HepG2 (cell line): Measurements from ENCODE around the gene MEDAG. TPM values are rescaled to one million over a fixed set of nuclear protein-coding genes. Genes with fewer than 3 reads are reported as not detected.

Source experiments
- ATAC-seq: fragments of 200-7000 bp; cut with Tn5 transposase; 3 replicates; pipeline ENCODE4 v1.9.1; 2020; ENCODE audit warnings: mild to moderate bottlenecking, moderate library complexity
- BruUV-seq: library from RNA; stranded (reverse); fragments of 400-500 nt; replicated peaks from 2 replicates; lab custom pipeline; 2021; lab: Mats Ljungman, UMichigan
- CTCF ChIA-PET: fragments of 300-600 bp; formaldehyde crosslinking; extraction: SDS; loops from one replicate; lab custom pipeline; 2021; ENCODE audit warnings: low total read pairs, inconsistent platforms, low intra/inter-chr PET ratio; lab: Yijun Ruan, JAX
- POLR2A ChIA-PET: fragments of 350-600 bp; sonication (Branson Sonifier 250); formaldehyde crosslinking; loops from one replicate; lab custom pipeline; 2020; ENCODE audit warnings: antibody characterized with exemption, inconsistent platforms; lab: Yijun Ruan, JAX
- DNase-seq: peaks from one replicate; pipeline ENCODE4 v3.0.0-alpha.2; 2015; ENCODE audit warnings: low spot score
- FAIRE-seq: peaks from 3 replicates; lab custom pipeline; 2011; peaks lifted over from hg19 to GRCh38; lab: Jason Lieb, UNC
- H2AFZ ChIP-seq: one replicate; pipeline ENCODE4 v1.6.1; 2011; ENCODE audit warnings: low read length, inconsistent platforms
- H3K27ac ChIP-seq: fragments of 300-600 bp; 3 replicates; pipeline ENCODE4 v1.8.0; 2011; ENCODE audit warnings: mixed run types, mild to moderate bottlenecking, mixed read lengths, low read length, inconsistent platforms; ENCODE audit not compliant: insufficient read depth; ENCODE audit errors: extremely low read length
- H3K27me3 ChIP-seq, 2 experiments: fragments of 200-600 bp in 1 of 2; 2 replicates in 1 of 2; 3 replicates in 1 of 2; pipeline versions ENCODE4 v1.6.0 to v1.8.0; 2011; ENCODE audit warnings: low read length in 2 of 2, mild to moderate bottlenecking in 2 of 2, moderate library complexity in 2 of 2, inconsistent platforms in 1 of 2; ENCODE audit not compliant: insufficient read depth in 2 of 2, control insufficient read depth in 1 of 2
- H3K36me3 ChIP-seq, 2 experiments: fragments of 200-600 bp in 1 of 2; replicated peaks in 1 of 2; 2 replicates in 1 of 2; 3 replicates in 1 of 2; pipeline versions ENCODE4 v1.5.1 to v1.8.0; 2011; ENCODE audit warnings: low read length in 2 of 2, inconsistent platforms in 1 of 2; ENCODE audit not compliant: insufficient read depth in 2 of 2, control insufficient read depth in 1 of 2
- H3K4me1 ChIP-seq: 2 replicates; pipeline ENCODE4 v1.5.1; 2012; ENCODE audit warnings: low read length, inconsistent platforms; ENCODE audit not compliant: insufficient read depth
- H3K4me2 ChIP-seq: 2 replicates; pipeline ENCODE4 v1.6.0; 2011; ENCODE audit warnings: low read depth, low read length, inconsistent platforms
- H3K4me3 ChIP-seq, 3 experiments: fragments of 200-600 bp in 1 of 3; sonication (generic), shearing (Covaris generic) in 1 of 3; replicated peaks in 1 of 3; 2 replicates each; pipeline ENCODE4 v1.5.1; 2011 to 2016; ENCODE audit warnings: low read length in 3 of 3, inconsistent platforms in 2 of 3, low read depth in 2 of 3, mild to moderate bottlenecking in 2 of 3, control low read depth in 1 of 3, mixed read lengths in 1 of 3; ENCODE audit not compliant: insufficient read depth in 1 of 3
- H3K79me2 ChIP-seq: one replicate; pipeline ENCODE4 v1.6.1; 2011; ENCODE audit warnings: low read length, inconsistent platforms; ENCODE audit not compliant: insufficient read depth
- H3K9ac ChIP-seq: 2 replicates; pipeline ENCODE4 v1.6.0; 2011; ENCODE audit warnings: mild to moderate bottlenecking, low read depth, low read length, inconsistent platforms; ENCODE audit not compliant: insufficient read depth
- H3K9me3 ChIP-seq: 2 replicates; pipeline ENCODE4 v1.5.1; 2012; ENCODE audit warnings: mild to moderate bottlenecking, low read length
- H4K20me1 ChIP-seq: 2 replicates; pipeline ENCODE4 v1.6.0; 2011; ENCODE audit warnings: inconsistent platforms, mild to moderate bottlenecking, low read length, moderate library complexity; ENCODE audit not compliant: insufficient read depth
- ATF7-NPFF ChIP-seq: sonication (generic); formaldehyde crosslinking; IDR thresholded peaks from 2 replicates; pipeline ENCODE4 v1.8.1; 2023; ENCODE audit warnings: mild to moderate bottlenecking, low read depth, missing genetic modification reagents, moderate library complexity
- CBFB ChIP-seq: sonication (generic); formaldehyde crosslinking; IDR thresholded peaks from 2 replicates; pipeline ENCODE4 v1.4.0; 2020; ENCODE audit warnings: missing genetic modification reagents
- ELF3 ChIP-seq: IDR thresholded peaks from 2 replicates; pipeline ENCODE4 v1.6.1; 2016; ENCODE audit warnings: missing genetic modification reagents, missing compliant biosample characterization
- EP300 ChIP-seq, 3 experiments: sonication (generic) in 1 of 3; formaldehyde crosslinking in 1 of 3; IDR thresholded peaks; 2 replicates each; pipeline versions ENCODE4 v1.5.1 to v1.6.1; 2011 to 2020; ENCODE audit warnings: low read depth in 2 of 3, low read length in 2 of 3, borderline replicate concordance in 1 of 3, improper control_type of control experiment in 1 of 3, mild to moderate bottlenecking in 1 of 3, missing genetic modification reagents in 1 of 3, moderate library complexity in 1 of 3
- ETV5 ChIP-seq: IDR thresholded peaks from 2 replicates; pipeline ENCODE4 v1.6.1; 2018; ENCODE audit warnings: missing biosample characterization, missing genetic modification reagents, inconsistent platforms, borderline replicate concordance
- FOSL2 ChIP-seq: sonication (generic); formaldehyde crosslinking; IDR thresholded peaks from 2 replicates; pipeline ENCODE4 v1.4.0; 2020; ENCODE audit warnings: missing genetic modification reagents
- FOXP1 ChIP-seq, 2 experiments: fragments of 450-650 bp in 1 of 2; IDR thresholded peaks; 2 replicates each; pipeline ENCODE4 v1.6.1; 2017 to 2018; ENCODE audit warnings: antibody characterized with exemption in 1 of 2
- GABPA ChIP-seq, 2 experiments: IDR thresholded peaks; 2 replicates each; pipeline ENCODE4 v1.6.1; 2011 to 2016; ENCODE audit warnings: low read depth in 2 of 2, low read length in 1 of 2, missing biosample characterization in 1 of 2, missing genetic modification characterization in 1 of 2
- HNF4A ChIP-seq: sonication (generic); formaldehyde crosslinking; IDR thresholded peaks from 2 replicates; pipeline ENCODE4 v1.4.0; 2020; ENCODE audit warnings: missing genetic modification reagents
- KLF16 ChIP-seq, 2 experiments: sonication (generic) in 1 of 2; formaldehyde crosslinking in 1 of 2; IDR thresholded peaks; 2 replicates each; pipeline versions ENCODE4 v1.6.1 to v1.8.0; 2016 to 2023; ENCODE audit warnings: missing genetic modification reagents in 2 of 2, missing compliant biosample characterization in 1 of 2
- MED1 ChIP-seq: sonication (generic); formaldehyde crosslinking; IDR thresholded peaks from 2 replicates; pipeline ENCODE4 v1.4.0; 2020; ENCODE audit warnings: missing genetic modification reagents
- PLRG1 ChIP-seq: fragments of 450-650 bp; conservative IDR thresholded peaks from 2 replicates; pipeline ENCODE4 v1.6.1; 2016
- RARA ChIP-seq: IDR thresholded peaks from 2 replicates; pipeline ENCODE4 v1.6.1; 2016; ENCODE audit warnings: missing genetic modification reagents, missing compliant biosample characterization
- RBM39 ChIP-seq: fragments of 200-400 bp; formaldehyde crosslinking; IDR thresholded peaks from one replicate; pipeline ENCODE4 v1.6.1; 2018; ENCODE audit warnings: antibody characterized with exemption, mild to moderate bottlenecking, low read depth, low read length; ENCODE audit not compliant: poor library complexity, severe bottlenecking
- RXRB ChIP-seq: IDR thresholded peaks from 2 replicates; pipeline ENCODE4 v1.6.1; 2016; ENCODE audit warnings: borderline replicate concordance, missing genetic modification reagents, missing compliant biosample characterization
- SALL1 ChIP-seq: sonication (generic); formaldehyde crosslinking; IDR thresholded peaks from 2 replicates; pipeline ENCODE4 v1.8.0; 2022; ENCODE audit warnings: mild to moderate bottlenecking, missing genetic modification reagents
- SAP130 ChIP-seq: IDR thresholded peaks from 2 replicates; pipeline ENCODE4 v1.6.1; 2016; ENCODE audit warnings: low read depth
- SNAI1 ChIP-seq: sonication (generic); formaldehyde crosslinking; IDR thresholded peaks from 2 replicates; pipeline ENCODE4 v1.5.0; 2020; ENCODE audit warnings: mild to moderate bottlenecking, missing genetic modification reagents, borderline replicate concordance
- SYNCRIP ChIP-seq: fragments of 200-400 bp; formaldehyde crosslinking; IDR thresholded peaks from 2 replicates; pipeline ENCODE4 v1.6.1; 2018; ENCODE audit warnings: mild to moderate bottlenecking, low read depth, low read length; ENCODE audit not compliant: insufficient read depth
- TARDBP ChIP-seq: sonication (generic); formaldehyde crosslinking; IDR thresholded peaks from 2 replicates; pipeline ENCODE4 v1.8.0; 2022; ENCODE audit warnings: mild to moderate bottlenecking, missing genetic modification reagents
- ZBTB3 ChIP-seq: sonication (generic); formaldehyde crosslinking; IDR thresholded peaks from 2 replicates; pipeline ENCODE4 v1.4.0; 2020; ENCODE audit warnings: low read depth, mild to moderate bottlenecking, moderate library complexity, missing genetic modification reagents, borderline replicate concordance
- ZFP37 ChIP-seq: sonication (generic); formaldehyde crosslinking; IDR thresholded peaks from 2 replicates; pipeline ENCODE4 v1.4.0; 2020; ENCODE audit warnings: missing genetic modification reagents, borderline replicate concordance
- ZKSCAN5 ChIP-seq: sonication (generic); formaldehyde crosslinking; IDR thresholded peaks from 2 replicates; pipeline ENCODE4 v1.5.1; 2020; ENCODE audit warnings: mild to moderate bottlenecking, missing genetic modification reagents
- ZMAT3 ChIP-seq: sonication (generic); formaldehyde crosslinking; conservative IDR thresholded peaks from 2 replicates; pipeline ENCODE4 v1.7.0; 2021; ENCODE audit warnings: missing genetic modification reagents
- ZNF101 ChIP-seq: sonication (generic); formaldehyde crosslinking; IDR thresholded peaks from 2 replicates; pipeline ENCODE4 v1.4.0; 2020; ENCODE audit warnings: mild to moderate bottlenecking, low read depth, missing genetic modification reagents, borderline replicate concordance
- ZNF556 ChIP-seq: sonication (generic); formaldehyde crosslinking; IDR thresholded peaks from 2 replicates; pipeline ENCODE4 v1.4.0; 2020; ENCODE audit warnings: mild to moderate bottlenecking, missing genetic modification reagents, borderline replicate concordance
- ZNF776 ChIP-seq: sonication (generic); formaldehyde crosslinking; IDR thresholded peaks from 2 replicates; pipeline ENCODE4 v1.4.0; 2020; ENCODE audit warnings: mild to moderate bottlenecking, missing genetic modification reagents
- WGBS: methylation state at CpG from one replicate; pipeline ENCODE4 v1.1.6; 2017; ENCODE audit warnings: low lambda C conversion rate; 5-methylcytosine and 5-hydroxymethylcytosine counted together
- in situ Hi-C: cut with HindIII; loops from 2 replicates; pipeline ENCODE4 v1.10.0; 2017; ENCODE audit warnings: low pct_unique_long_range_greater_than_20kb; ENCODE audit not compliant: extremely low pct_ligation_motif_present
- intact Hi-C: fragments of 100-400 bp; cut with micrococcal nuclease; formaldehyde crosslinking; loops from one replicate; pipeline ENCODE4 v1.10.0; 2022; ENCODE audit not compliant: unreplicated experiment
- polyA plus RNA-seq, 8 experiments: library from polyadenylated mRNA; depleted of rRNA in 3 of 8; stranded (reverse) in 7 of 8; unstranded in 1 of 8; fragments of >200 nt; fragmentation: Illumina TruSeq in 4 of 8; extraction: Trizol in 4 of 8; gene quantifications; 2 replicates each; pipeline versions ENCODE4 v1.2.1 to v1.2.3, GENCODE V29; 2011 to 2016; ENCODE audit warnings: low read depth in 4 of 8, missing spikeins in 1 of 8, mixed read lengths in 1 of 8; ENCODE audit not compliant: insufficient read depth in 1 of 8
- total RNA-seq, 5 experiments: library from RNA; depleted of rRNA; stranded (reverse); fragments of >200 nt; fragmentation: Illumina TruSeq; extraction: Trizol; gene quantifications; 2 replicates each; pipeline ENCODE4 v1.2.3, GENCODE V29; 2016; ENCODE audit warnings: low read depth in 1 of 5

MEDAG gene
- total and polyA plus RNA-seq, 2 of the 13 experiments (the other 11 are each of a cell fraction or from before 2014, with no cell fraction given): not detected

DNA sequence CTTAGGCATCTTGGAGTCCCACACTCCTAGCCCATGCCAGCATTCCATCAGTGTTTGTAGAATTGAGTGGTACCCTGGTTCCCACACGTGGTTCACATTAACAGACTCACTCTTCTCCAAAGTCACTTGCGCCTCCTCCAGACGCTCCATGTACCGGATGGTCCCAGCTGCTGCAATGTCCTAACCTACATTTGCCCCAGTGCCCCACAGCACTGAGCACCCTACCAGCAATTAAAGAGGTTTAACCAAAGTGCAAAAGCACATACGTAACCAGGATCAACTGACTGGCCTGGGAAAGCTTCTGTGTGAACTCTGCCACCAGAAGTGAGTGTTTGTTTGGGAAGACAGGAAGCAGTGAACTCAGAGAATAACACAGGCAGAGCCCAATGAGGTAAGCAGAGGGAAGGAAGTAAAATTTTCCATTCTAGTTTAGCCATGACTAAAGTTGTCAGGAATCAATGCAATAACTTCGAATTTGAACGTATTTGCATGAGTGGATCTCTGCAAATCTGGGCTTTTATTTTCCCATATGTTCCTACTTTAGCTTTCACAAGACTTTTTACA, 7.3 kb upstream of the MEDAG start:
- H2AFZ ChIP-seq: peak overlapping the region; percentile 25
- ATAC-seq (peak; percentile 96), DNase-seq (peak; percentile 72), FAIRE-seq (peak; percentile 39)
- H3K9me3 ChIP-seq: no peaks in the 10 kb centered on the region
- ChIA-PET CTCF (no interaction called here), POLR2A (no interaction called here)
- H3K4me2 ChIP-seq: peak overlapping the region; percentile 51
- in situ Hi-C loops: no loop called here
- H4K20me1 ChIP-seq: no peaks in the 10 kb centered on the region
- no peaks in the 10 kb centered on the region for H3K36me3 ChIP-seq
- peak overlapping the region; percentile 7; the same call in 1 of the 2 replicates for H3K9ac ChIP-seq
- 26% methylated on average over 7 of the region's 7 CpGs for WGBS
- intact Hi-C loops: no loop called here
- H3K4me3 ChIP-seq: peak overlapping the region in 1 of 3 experiments; percentile 25; a peak in 2 of 6 replicates
- H3K4me1 ChIP-seq: peaks cover 24% of the 10 kb centered on the region
- no peak overlapping the region for H3K27ac ChIP-seq
- no TSS peak for BruUV-seq
- no peaks in the 10 kb centered on the region for H3K79me2 ChIP-seq
- H3K27me3 ChIP-seq: peaks cover 0 to 11% of the 10 kb centered on the region in 2 experiments; a peak in 1 of 5 replicates
- peak; percentile 61 for TF ChIP-seq MED1 (CRISPR knock-in tag)
- TF ChIP-seq ZNF556 (CRISPR knock-in tag): no peak
- TF ChIP-seq RBM39: no peak
- TF ChIP-seq ZKSCAN5 (CRISPR knock-in tag): no peak
- TF ChIP-seq ETV5 (CRISPR knock-in tag): peak; percentile 75; the same call in 1 of the 2 replicates
- 0 out of 2 replicates have a peak, but pooled peaks have one; percentile 15 for TF ChIP-seq FOSL2 (CRISPR knock-in tag)
- TF ChIP-seq SAP130 (CRISPR knock-in tag): peak; percentile 62
- no peak for TF ChIP-seq ZFP37
- TF ChIP-seq EP300 (IDR thresholded peaks at IDR 0.05; ENCODE audit: low read depth in 2 of 2, low read length in 2 of 2): peak in 1 of 2 experiments; percentile 35; a peak in 1 of 4 replicates
- no peak for TF ChIP-seq EP300 (CRISPR knock-in tag; IDR thresholded peaks at IDR 0.05; ENCODE audit: borderline replicate concordance)
- no peak for TF ChIP-seq ATF7-NPFF (CRISPR knock-in tag)
- TF ChIP-seq ZMAT3: 0 out of 2 replicates have a peak, but pooled peaks have one; percentile 36
- TF ChIP-seq KLF16 (CRISPR knock-in tag; IDR thresholded peaks at IDR 0.05): no peak
- TF ChIP-seq SNAI1 (CRISPR knock-in tag): no peak
- peak; percentile 48; the same call in 1 of the 2 replicates for TF ChIP-seq RXRB (CRISPR knock-in tag)
- 0 out of 2 replicates have a peak, but pooled peaks have one; percentile 32 for TF ChIP-seq ZBTB3 (CRISPR knock-in tag)
- peak; percentile 37; the same call in 1 of the 2 replicates for TF ChIP-seq SALL1 (CRISPR knock-in tag)
- 0 out of 2 replicates have a peak, but pooled peaks have one; percentile 53 for TF ChIP-seq TARDBP
- no peak for TF ChIP-seq SYNCRIP
- no peak for TF ChIP-seq GABPA (IDR thresholded peaks at IDR 0.05; ENCODE audit: low read depth, low read length)
- peak; percentile 77 for TF ChIP-seq GABPA (CRISPR knock-in tag; IDR thresholded peaks at IDR 0.05; ENCODE audit: low read depth)
- no peak for TF ChIP-seq PLRG1
- no peak for TF ChIP-seq ZNF101 (CRISPR knock-in tag)
- no peak for TF ChIP-seq CBFB (CRISPR knock-in tag)
- peak; percentile 55; the same call in 1 of the 2 replicates for TF ChIP-seq ELF3
- TF ChIP-seq FOXP1 (IDR thresholded peaks at IDR 0.05): no peak
- TF ChIP-seq FOXP1 (CRISPR knock-in tag; IDR thresholded peaks at IDR 0.05): peak; percentile 23; the same call in 1 of the 2 replicates
- TF ChIP-seq HNF4A (CRISPR knock-in tag): peak; percentile 55
- TF ChIP-seq RARA: peak; percentile 79
- TF ChIP-seq ZNF776 (CRISPR knock-in tag): no peak
